GM19467 (cell line): ENCODE measurements around the gene TMEM266.

Experiments
- ATAC-seq: cut with Tn5 transposase; IDR thresholded peaks from one replicate; pipeline ENCODE4 v1.9.1; 2021; ENCODE audit warnings: mild to moderate bottlenecking, moderate library complexity; ENCODE audit not compliant: unreplicated experiment

Gene TMEM266

GRCh38 chr15:76065793-76066192 lies 6.0 kb downstream of the TMEM266 start:
- no peak for ATAC-seq

- ATAC-seq = no peak
These were observed 10.4 kb downstream of the TMEM266 start for GRCh38 chr15:76070192-76070591.

- no peak for ATAC-seq
These were observed 11.3 kb downstream of the TMEM266 start for GRCh38 chr15:76070921-76071635.

- ATAC-seq = no peak
These were observed 12.0 kb downstream of the TMEM266 start for GRCh38 chr15:76071806-76072205.

GRCh38 chr15:76073554-76073953 lies 13.8 kb downstream of the TMEM266 start:
- no peak for ATAC-seq

- ATAC-seq = no peak
These were observed 15.3 kb downstream of the TMEM266 start for GRCh38 chr15:76075046-76075445.

- ATAC-seq = no peak
These were observed 18.6 kb downstream of the TMEM266 start for GRCh38 chr15:76078285-76078877.

- no peak for ATAC-seq
These were observed 24.5 kb downstream of the TMEM266 start for GRCh38 chr15:76084256-76084655.

- ATAC-seq = no peak
These were observed 38.9 kb downstream of the TMEM266 start for GRCh38 chr15:76098685-76099084.

GRCh38 chr15:76099388-76099787 lies 39.6 kb downstream of the TMEM266 start:
- no peak for ATAC-seq

GRCh38 chr15:76100361-76100760 lies 40.6 kb downstream of the TMEM266 start:
- no peak for ATAC-seq

- no peak for ATAC-seq
These were observed 41.9 kb downstream of the TMEM266 start for GRCh38 chr15:76101655-76102054.

- ATAC-seq = no peak
These were observed 45.6 kb downstream of the TMEM266 start for GRCh38 chr15:76105391-76105790.

- no peak for ATAC-seq
These were observed 46.1 kb downstream of the TMEM266 start for GRCh38 chr15:76105911-76106310.

- ATAC-seq = no peak
These were observed 47.4 kb downstream of the TMEM266 start for GRCh38 chr15:76107169-76107568.

- no peak for ATAC-seq
These were observed 48.4 kb downstream of the TMEM266 start for GRCh38 chr15:76108021-76108723.

- no peak for ATAC-seq
These were observed 49.3 kb downstream of the TMEM266 start for GRCh38 chr15:76109046-76109445.

GRCh38 chr15:76114561-76114960 lies 54.8 kb downstream of the TMEM266 start:
- no peak for ATAC-seq

- no peak for ATAC-seq
These were observed 56.5 kb downstream of the TMEM266 start for GRCh38 chr15:76116138-76116885.

- no peak for ATAC-seq
These were observed 57.4 kb downstream of the TMEM266 start for GRCh38 chr15:76117181-76117580.

GRCh38 chr15:76118767-76119166 lies 59.0 kb downstream of the TMEM266 start:
- ATAC-seq = no peak
